ENCODE results near the gene TNNT3.

The TNNT3 gene

DNA sequence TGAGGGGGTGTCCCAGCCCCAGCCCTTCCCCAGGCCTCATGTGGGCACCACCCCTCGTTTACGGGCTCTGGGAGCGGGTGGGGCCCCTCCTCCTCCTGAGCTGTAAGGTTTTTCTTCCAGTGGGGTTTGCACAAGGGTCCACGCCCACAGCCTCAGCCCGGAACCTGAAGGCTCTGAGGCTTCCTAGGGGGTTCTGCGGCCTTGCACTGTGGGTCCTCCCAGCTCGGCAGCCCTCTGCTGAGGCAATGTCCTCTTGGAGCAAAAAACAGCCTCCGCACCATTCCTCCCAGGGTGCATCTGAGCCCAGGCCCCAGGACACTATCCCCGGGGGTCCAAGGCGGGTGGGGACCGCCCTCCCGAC, 64.1 kb downstream of the TNNT3 start:
- Histone ChIP-seq H3K9ac (ENCODE audit: low read depth, low read length) (no peak overlapping the region), H3K4me3 (ENCODE audit: low read depth in 1 of 2, low read length in 2 of 2) (no peak overlapping the region), H3K4me2 (ENCODE audit: insufficient read depth, low read length) (no peak overlapping the region), H3K79me2 (ENCODE audit: insufficient read depth, low read length) (no peaks in the 10 kb centered on the region), H3K36me3 (ENCODE audit: insufficient read depth, low read length) (no peaks in the 10 kb centered on the region), H3K27ac (ENCODE audit: low read length) (no peak overlapping the region), H3K9me3 (ENCODE audit: insufficient read depth, low read length, severe bottlenecking) (no peaks in the 10 kb centered on the region), H4K20me1 (ENCODE audit: insufficient read depth, low read length) (no peaks in the 10 kb centered on the region), H3K4me1 (ENCODE audit: insufficient read depth, low read length) (no peaks in the 10 kb centered on the region), H3K27me3 (ENCODE audit: insufficient read depth, low read length, poor library complexity) (no peaks in the 10 kb centered on the region), H2AFZ (ENCODE audit: low read depth, low read length) (no peak overlapping the region)
- ATAC-seq (ENCODE audit: insufficient read depth, low read depth) (no peak), DNase-seq (no peak)
- TF ChIP-seq EZH2 (IDR thresholded peaks at IDR 0.05; ENCODE audit: borderline replicate concordance, low read depth, low read length, severe bottlenecking): no peak
- TF ChIP-seq, protein P1, sequence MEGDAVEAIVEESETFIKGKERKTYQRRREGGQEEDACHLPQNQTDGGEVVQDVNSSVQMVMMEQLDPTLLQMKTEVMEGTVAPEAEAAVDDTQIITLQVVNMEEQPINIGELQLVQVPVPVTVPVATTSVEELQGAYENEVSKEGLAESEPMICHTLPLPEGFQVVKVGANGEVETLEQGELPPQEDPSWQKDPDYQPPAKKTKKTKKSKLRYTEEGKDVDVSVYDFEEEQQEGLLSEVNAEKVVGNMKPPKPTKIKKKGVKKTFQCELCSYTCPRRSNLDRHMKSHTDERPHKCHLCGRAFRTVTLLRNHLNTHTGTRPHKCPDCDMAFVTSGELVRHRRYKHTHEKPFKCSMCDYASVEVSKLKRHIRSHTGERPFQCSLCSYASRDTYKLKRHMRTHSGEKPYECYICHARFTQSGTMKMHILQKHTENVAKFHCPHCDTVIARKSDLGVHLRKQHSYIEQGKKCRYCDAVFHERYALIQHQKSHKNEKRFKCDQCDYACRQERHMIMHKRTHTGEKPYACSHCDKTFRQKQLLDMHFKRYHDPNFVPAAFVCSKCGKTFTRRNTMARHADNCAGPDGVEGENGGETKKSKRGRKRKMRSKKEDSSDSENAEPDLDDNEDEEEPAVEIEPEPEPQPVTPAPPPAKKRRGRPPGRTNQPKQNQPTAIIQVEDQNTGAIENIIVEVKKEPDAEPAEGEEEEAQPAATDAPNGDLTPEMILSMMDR (IDR thresholded peaks at IDR 0.05; ENCODE audit: borderline replicate concordance, extremely low read depth, low read length, poor library complexity, severe bottlenecking): no peak

GRCh38 chr11:1987024-1987423, 67.5 kb downstream of the TNNT3 start:
- no peak for ATAC-seq (ENCODE audit: insufficient read depth, low read depth)
- no peaks in the 10 kb centered on the region for H3K79me2 ChIP-seq (ENCODE audit: insufficient read depth, low read length)
- H3K4me3 ChIP-seq (ENCODE audit: low read depth in 1 of 2, low read length in 2 of 2): no peak overlapping the region
- H3K27me3 ChIP-seq (ENCODE audit: insufficient read depth, low read length, poor library complexity): no peaks in the 10 kb centered on the region
- DNase-seq: no peak
- TF ChIP-seq, protein P1 (IDR thresholded peaks at IDR 0.05; ENCODE audit: borderline replicate concordance, extremely low read depth, low read length, poor library complexity, severe bottlenecking): no peak
- no peak for TF ChIP-seq EZH2 (IDR thresholded peaks at IDR 0.05; ENCODE audit: borderline replicate concordance, low read depth, low read length, severe bottlenecking)
- no peaks in the 10 kb centered on the region for H3K9me3 ChIP-seq (ENCODE audit: insufficient read depth, low read length, severe bottlenecking)
- H3K36me3 ChIP-seq (ENCODE audit: insufficient read depth, low read length): no peaks in the 10 kb centered on the region
- H2AFZ ChIP-seq (ENCODE audit: low read depth, low read length): no peak overlapping the region
- no peak overlapping the region for H3K27ac ChIP-seq (ENCODE audit: low read length)
- no peak overlapping the region for H3K9ac ChIP-seq (ENCODE audit: low read depth, low read length)
- H4K20me1 ChIP-seq (ENCODE audit: insufficient read depth, low read length): no peaks in the 10 kb centered on the region
- H3K4me1 ChIP-seq (ENCODE audit: insufficient read depth, low read length): peaks cover 6% of the 10 kb centered on the region
- no peak overlapping the region for H3K4me2 ChIP-seq (ENCODE audit: insufficient read depth, low read length)

GRCh38 chr11:1988174-1988573, 68.7 kb downstream of the TNNT3 start:
- Histone ChIP-seq H3K9ac (ENCODE audit: low read depth, low read length) (no peak overlapping the region), H3K4me3 (ENCODE audit: low read depth in 1 of 2, low read length in 2 of 2) (no peak overlapping the region), H3K79me2 (ENCODE audit: insufficient read depth, low read length) (no peaks in the 10 kb centered on the region), H3K36me3 (ENCODE audit: insufficient read depth, low read length) (no peaks in the 10 kb centered on the region), H3K9me3 (ENCODE audit: insufficient read depth, low read length, severe bottlenecking) (no peaks in the 10 kb centered on the region), H3K27me3 (ENCODE audit: insufficient read depth, low read length, poor library complexity) (no peaks in the 10 kb centered on the region), H2AFZ (ENCODE audit: low read depth, low read length) (no peak overlapping the region), H3K27ac (ENCODE audit: low read length) (no peak overlapping the region), H4K20me1 (ENCODE audit: insufficient read depth, low read length) (no peaks in the 10 kb centered on the region), H3K4me1 (ENCODE audit: insufficient read depth, low read length) (peaks cover 8% of the 10 kb centered on the region), H3K4me2 (ENCODE audit: insufficient read depth, low read length) (no peak overlapping the region)
- DNase-seq (no peak), ATAC-seq (ENCODE audit: insufficient read depth, low read depth) (no peak)
- TF ChIP-seq EZH2 (IDR thresholded peaks at IDR 0.05; ENCODE audit: borderline replicate concordance, low read depth, low read length, severe bottlenecking): no peak
- TF ChIP-seq, protein P1 (IDR thresholded peaks at IDR 0.05; ENCODE audit: borderline replicate concordance, extremely low read depth, low read length, poor library complexity, severe bottlenecking): no peak

All from DND-41 (cell line).